Astrocyte (in vitro differentiated cells and primary cell): ENCODE measurements around the gene ULK1. TPM values are rescaled to one million over a fixed set of nuclear protein-coding genes. Genes with fewer than 3 reads are reported as not detected.

Source experiments
- DNase-seq: peaks from one replicate; pipeline ENCODE4 v3.0.0-alpha.2; 2010; ENCODE audit warnings: low read depth
- FAIRE-seq: peaks from 2 replicates; lab custom pipeline; 2011; peaks lifted over from hg19 to GRCh38; lab: Jason Lieb, UNC
- H2AFZ ChIP-seq: 2 replicates; pipeline ENCODE4 v1.6.0; 2012; ENCODE audit warnings: low read depth, low read length, inconsistent platforms
- H3K27ac ChIP-seq: 2 replicates; pipeline ENCODE4 v1.5.1; 2011; ENCODE audit warnings: low read depth, low read length, inconsistent platforms
- H3K27me3 ChIP-seq: 2 replicates; pipeline ENCODE4 v1.6.0; 2011; ENCODE audit warnings: low read length, inconsistent platforms; ENCODE audit not compliant: insufficient read depth
- H3K36me3 ChIP-seq: 2 replicates; pipeline ENCODE4 v1.5.1; 2011; ENCODE audit warnings: low read length, inconsistent platforms; ENCODE audit not compliant: insufficient read depth
- H3K4me1 ChIP-seq: 2 replicates; pipeline ENCODE4 v1.5.1; 2011; ENCODE audit warnings: low read length, inconsistent platforms; ENCODE audit not compliant: insufficient read depth
- H3K4me2 ChIP-seq: 2 replicates; pipeline ENCODE4 v1.6.0; 2012; ENCODE audit warnings: low read length, inconsistent platforms
- H3K4me3 ChIP-seq: 2 replicates; pipeline ENCODE4 v1.5.1; 2011; ENCODE audit warnings: low read depth, mild to moderate bottlenecking, low read length, inconsistent platforms; ENCODE audit not compliant: insufficient read depth
- H3K79me2 ChIP-seq: 2 replicates; pipeline ENCODE4 v1.6.0; 2012; ENCODE audit warnings: mild to moderate bottlenecking, low read length, inconsistent platforms; ENCODE audit not compliant: insufficient read depth
- H3K9ac ChIP-seq: 2 replicates; pipeline ENCODE4 v1.6.0; 2012; ENCODE audit warnings: mild to moderate bottlenecking, low read length, inconsistent platforms
- H3K9me3 ChIP-seq: 2 replicates; pipeline ENCODE4 v1.5.1; 2012; ENCODE audit warnings: low read depth, mild to moderate bottlenecking, low read length, inconsistent platforms; ENCODE audit not compliant: insufficient read depth
- H4K20me1 ChIP-seq: 2 replicates; pipeline ENCODE4 v1.6.0; 2012; ENCODE audit warnings: low read length, inconsistent platforms; ENCODE audit not compliant: insufficient read depth
- H3K27ac Mint-ChIP-seq: one replicate; pipeline ENCODE4 v1.8.0; 2021; ENCODE audit warnings: mild to moderate bottlenecking, mixed read lengths; ENCODE audit not compliant: unreplicated experiment
- H3K27me3 Mint-ChIP-seq: one replicate; pipeline ENCODE4 v1.8.0; 2021; ENCODE audit warnings: low read depth, mixed read lengths; ENCODE audit not compliant: unreplicated experiment
- H3K36me3 Mint-ChIP-seq: one replicate; pipeline ENCODE4 v1.8.0; 2021; ENCODE audit warnings: low read depth, mixed read lengths; ENCODE audit not compliant: unreplicated experiment
- H3K4me1 Mint-ChIP-seq: one replicate; pipeline ENCODE4 v1.8.0; 2021; ENCODE audit warnings: low read depth, mixed read lengths; ENCODE audit not compliant: unreplicated experiment
- H3K4me3 Mint-ChIP-seq: one replicate; pipeline ENCODE4 v1.8.0; 2021; ENCODE audit warnings: mild to moderate bottlenecking, moderate library complexity, mixed read lengths; ENCODE audit not compliant: unreplicated experiment
- H3K9me3 Mint-ChIP-seq: one replicate; pipeline ENCODE4 v1.8.0; 2021; ENCODE audit warnings: mild to moderate bottlenecking, mixed read lengths; ENCODE audit not compliant: unreplicated experiment
- EZH2 ChIP-seq: IDR thresholded peaks from 2 replicates; pipeline ENCODE4 v1.6.1; 2012; ENCODE audit warnings: mild to moderate bottlenecking, low read length, inconsistent platforms; ENCODE audit not compliant: insufficient read depth
- total RNA-seq: library from RNA; stranded (reverse); gene quantifications from 2 replicates; pipeline ENCODE4 v1.2.1, GENCODE V29; 2021
- TF ChIP-seq, protein P1 (sequence below): IDR thresholded peaks from 2 replicates; pipeline ENCODE4 v1.5.1; 2011; ENCODE audit warnings: low read depth, mild to moderate bottlenecking, inconsistent platforms, low read length, moderate library complexity; ENCODE audit not compliant: insufficient read depth

Gene ULK1
- total RNA-seq, 1 donor from 2014 or later = 51.8 TPM

DNA sequence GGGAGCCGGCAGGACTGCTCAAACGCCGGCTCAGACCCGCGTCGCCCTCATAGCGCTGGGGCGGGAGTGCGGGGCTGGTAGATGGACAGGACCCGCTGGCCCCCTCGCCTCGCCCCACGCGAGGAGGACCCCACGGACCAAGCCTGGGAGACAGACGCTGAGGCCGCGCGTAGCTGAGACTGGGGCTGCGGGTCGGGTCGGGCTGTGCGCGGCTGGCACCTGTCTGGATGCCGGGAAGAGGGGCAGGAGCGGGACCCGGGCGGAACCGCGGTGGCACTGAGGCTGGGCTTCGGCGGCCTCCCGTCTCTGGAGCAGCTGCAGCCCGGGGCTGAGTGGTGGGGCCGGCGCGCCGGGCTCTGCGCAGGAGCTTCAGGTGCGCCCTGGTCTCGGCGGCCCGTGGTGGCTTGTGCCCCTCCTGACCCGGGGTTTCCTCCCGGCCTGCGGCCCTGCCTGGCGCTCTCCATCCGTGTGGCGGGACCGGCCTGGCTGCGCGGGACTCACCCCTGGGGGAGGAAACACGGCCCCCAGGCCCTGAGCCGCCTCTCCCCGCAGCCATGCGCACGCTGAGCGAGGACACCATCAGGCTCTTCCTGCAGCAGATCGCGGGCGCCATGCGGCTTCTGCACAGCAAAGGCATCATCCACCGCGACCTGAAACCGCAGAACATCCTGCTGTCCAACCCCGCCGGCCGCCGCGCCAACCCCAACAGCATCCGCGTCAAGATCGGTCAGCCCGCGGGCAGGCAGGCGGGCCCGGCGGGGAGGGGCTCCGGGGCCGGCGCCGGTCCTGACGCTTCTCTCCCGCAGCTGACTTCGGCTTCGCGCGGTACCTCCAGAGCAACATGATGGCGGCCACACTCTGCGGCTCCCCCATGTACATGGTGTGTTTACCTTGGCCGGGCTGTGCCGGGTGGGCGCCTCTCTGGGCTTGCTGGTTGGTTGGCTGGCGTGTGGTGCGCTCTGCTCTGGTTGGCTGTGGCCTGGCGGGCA lies 14.0 kb downstream of the ULK1 start:
- Histone ChIP-seq H3K27me3 (no peaks in the 10 kb centered on the region), H3K9ac (no peak overlapping the region), H3K27ac (no peak overlapping the region), H4K20me1 (peaks cover 53% of the 10 kb centered on the region), H3K4me1 (peaks cover 21% of the 10 kb centered on the region), H3K36me3 (no peaks in the 10 kb centered on the region), H3K79me2 (peaks cover 31% of the 10 kb centered on the region), H2AFZ (no peak overlapping the region), H3K4me3 (no peak overlapping the region), H3K4me2 (no peak overlapping the region), H3K9me3 (no peaks in the 10 kb centered on the region)
- DNase-seq = no peak
- Mint-ChIP-seq H3K4me1 (peaks cover 12% of the 10 kb centered on the region), H3K27me3 (no peaks in the 10 kb centered on the region), H3K36me3 (peaks cover 5% of the 10 kb centered on the region), H3K4me3 (no peak overlapping the region), H3K27ac (no peak overlapping the region), H3K9me3 (no peaks in the 10 kb centered on the region)
- no peak for TF ChIP-seq EZH2
- TF ChIP-seq, protein P1, sequence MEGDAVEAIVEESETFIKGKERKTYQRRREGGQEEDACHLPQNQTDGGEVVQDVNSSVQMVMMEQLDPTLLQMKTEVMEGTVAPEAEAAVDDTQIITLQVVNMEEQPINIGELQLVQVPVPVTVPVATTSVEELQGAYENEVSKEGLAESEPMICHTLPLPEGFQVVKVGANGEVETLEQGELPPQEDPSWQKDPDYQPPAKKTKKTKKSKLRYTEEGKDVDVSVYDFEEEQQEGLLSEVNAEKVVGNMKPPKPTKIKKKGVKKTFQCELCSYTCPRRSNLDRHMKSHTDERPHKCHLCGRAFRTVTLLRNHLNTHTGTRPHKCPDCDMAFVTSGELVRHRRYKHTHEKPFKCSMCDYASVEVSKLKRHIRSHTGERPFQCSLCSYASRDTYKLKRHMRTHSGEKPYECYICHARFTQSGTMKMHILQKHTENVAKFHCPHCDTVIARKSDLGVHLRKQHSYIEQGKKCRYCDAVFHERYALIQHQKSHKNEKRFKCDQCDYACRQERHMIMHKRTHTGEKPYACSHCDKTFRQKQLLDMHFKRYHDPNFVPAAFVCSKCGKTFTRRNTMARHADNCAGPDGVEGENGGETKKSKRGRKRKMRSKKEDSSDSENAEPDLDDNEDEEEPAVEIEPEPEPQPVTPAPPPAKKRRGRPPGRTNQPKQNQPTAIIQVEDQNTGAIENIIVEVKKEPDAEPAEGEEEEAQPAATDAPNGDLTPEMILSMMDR = no peak
- FAIRE-seq = no peak

DNA sequence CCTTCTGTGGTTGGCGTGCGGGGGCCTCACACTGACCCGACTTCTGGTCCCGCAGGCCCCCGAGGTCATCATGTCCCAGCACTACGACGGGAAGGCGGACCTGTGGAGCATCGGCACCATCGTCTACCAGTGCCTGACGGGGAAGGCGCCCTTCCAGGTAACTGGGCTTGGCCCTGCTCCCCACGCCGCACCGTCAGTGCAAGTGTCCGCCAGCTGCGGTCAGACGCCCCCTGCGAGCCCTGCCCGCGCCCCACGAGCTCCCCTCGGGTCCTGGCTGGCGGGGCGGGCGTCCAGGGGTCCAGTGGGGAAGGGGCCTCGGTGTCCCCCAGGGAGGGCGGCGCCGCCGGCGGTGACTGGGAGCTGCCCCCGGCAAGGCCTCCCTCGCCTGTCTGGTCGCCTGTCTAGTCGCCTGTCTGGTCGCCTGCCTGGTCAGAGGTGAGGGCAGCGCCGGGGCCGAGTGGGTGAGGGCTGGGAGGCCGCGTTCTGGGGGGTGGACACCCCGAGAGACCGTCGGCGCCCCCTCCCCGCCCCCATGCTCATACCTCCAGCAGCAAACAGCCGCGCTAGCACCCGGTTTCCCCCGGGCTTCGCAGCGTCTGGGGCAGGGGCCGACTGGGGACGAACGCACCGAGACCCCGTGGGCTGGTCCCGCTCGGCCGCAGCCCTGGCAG lies 14.8 kb downstream of the ULK1 start:
- H3K4me1 ChIP-seq = peaks cover 21% of the 10 kb centered on the region
- Mint-ChIP-seq H3K27me3 (no peaks in the 10 kb centered on the region), H3K36me3 (peaks cover 7% of the 10 kb centered on the region), H3K4me1 (peaks cover 12% of the 10 kb centered on the region), H3K4me3 (no peak overlapping the region), H3K27ac (no peak overlapping the region), H3K9me3 (no peaks in the 10 kb centered on the region)
- H3K36me3 ChIP-seq = no peaks in the 10 kb centered on the region
- no peaks in the 10 kb centered on the region for H3K27me3 ChIP-seq
- no peak overlapping the region for H2AFZ ChIP-seq
- peaks cover 23% of the 10 kb centered on the region for H3K79me2 ChIP-seq
- no peak overlapping the region for H3K27ac ChIP-seq
- TF ChIP-seq, protein P1 = no peak
- TF ChIP-seq EZH2 = no peak
- no peak overlapping the region for H3K4me3 ChIP-seq
- H4K20me1 ChIP-seq = peaks cover 44% of the 10 kb centered on the region
- FAIRE-seq (no peak), DNase-seq (no peak)
- H3K9ac ChIP-seq = no peak overlapping the region
- H3K9me3 ChIP-seq = no peaks in the 10 kb centered on the region
- no peak overlapping the region for H3K4me2 ChIP-seq
